ENCODE data around the gene U2AF1L4. TPM values are rescaled to one million over a fixed set of nuclear protein-coding genes. Genes with fewer than 3 reads are reported as not detected.

The U2AF1L4 gene
- total RNA-seq, 1 donor from 2014 or later, result 6.6 TPM

DNA sequence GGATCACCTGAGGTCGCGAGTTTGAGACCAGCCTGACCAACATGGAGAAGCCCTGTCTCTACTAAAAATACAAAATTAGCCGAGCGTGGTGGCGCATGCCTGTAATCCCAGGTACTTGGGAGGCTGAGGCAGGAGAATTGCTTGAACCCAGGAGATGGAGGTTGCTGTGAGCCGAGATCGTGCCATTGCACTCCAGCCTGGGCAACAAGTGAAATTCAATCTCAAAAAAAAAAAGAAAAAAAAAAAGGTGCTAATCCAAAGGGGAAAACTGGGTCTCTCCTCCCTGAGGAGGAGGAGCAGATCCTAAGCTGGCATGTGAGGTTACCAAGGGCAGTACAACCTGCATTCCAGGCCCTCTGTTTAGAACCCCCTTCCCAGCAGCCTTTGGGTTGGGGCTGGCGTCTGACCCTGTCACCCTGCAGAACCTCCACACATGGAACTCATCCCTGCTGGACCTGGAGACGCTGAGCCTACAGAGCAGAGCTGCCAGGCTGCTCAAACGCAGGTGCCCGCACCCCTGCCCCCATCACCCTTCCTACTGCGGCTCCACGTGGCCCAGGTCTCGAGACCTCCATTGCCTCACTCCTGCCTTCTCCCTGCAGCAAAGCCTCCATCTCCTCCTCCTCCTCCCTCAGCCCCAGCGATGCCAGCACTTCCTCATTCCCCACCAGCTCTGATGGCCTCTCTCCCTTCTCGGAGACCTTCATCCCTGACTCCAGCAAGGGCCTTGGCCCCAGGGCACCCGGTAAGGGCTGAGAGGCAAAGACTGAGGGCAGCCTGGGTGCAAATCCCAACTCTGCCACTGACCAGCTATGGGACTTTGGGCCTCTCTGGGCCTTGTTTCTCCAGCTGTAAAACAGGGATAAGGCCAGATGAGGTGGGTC is 19.5 kb upstream of the U2AF1L4 start:
- Histone ChIP-seq H3K27me3 (no peaks in the 10 kb centered on the region), H3K4me3 (no peak overlapping the region), H3K4me1 (no peaks in the 10 kb centered on the region), H3K27ac (no peak overlapping the region), H3K36me3 (peaks cover 0 to 4% of the 10 kb centered on the region in 2 donors), H3K9me3 (no peaks in the 10 kb centered on the region)
- intact Hi-C loops (cut with DNase I), result no loop called here
- TF ChIP-seq POLR2A (IDR thresholded peaks at IDR 0.05) (no peak), POLR2AphosphoS5 (IDR thresholded peaks at IDR 0.05; ENCODE audit: insufficient read depth in 1 of 2, low read depth in 1 of 2) (no peak)
- TF ChIP-seq, protein P1, sequence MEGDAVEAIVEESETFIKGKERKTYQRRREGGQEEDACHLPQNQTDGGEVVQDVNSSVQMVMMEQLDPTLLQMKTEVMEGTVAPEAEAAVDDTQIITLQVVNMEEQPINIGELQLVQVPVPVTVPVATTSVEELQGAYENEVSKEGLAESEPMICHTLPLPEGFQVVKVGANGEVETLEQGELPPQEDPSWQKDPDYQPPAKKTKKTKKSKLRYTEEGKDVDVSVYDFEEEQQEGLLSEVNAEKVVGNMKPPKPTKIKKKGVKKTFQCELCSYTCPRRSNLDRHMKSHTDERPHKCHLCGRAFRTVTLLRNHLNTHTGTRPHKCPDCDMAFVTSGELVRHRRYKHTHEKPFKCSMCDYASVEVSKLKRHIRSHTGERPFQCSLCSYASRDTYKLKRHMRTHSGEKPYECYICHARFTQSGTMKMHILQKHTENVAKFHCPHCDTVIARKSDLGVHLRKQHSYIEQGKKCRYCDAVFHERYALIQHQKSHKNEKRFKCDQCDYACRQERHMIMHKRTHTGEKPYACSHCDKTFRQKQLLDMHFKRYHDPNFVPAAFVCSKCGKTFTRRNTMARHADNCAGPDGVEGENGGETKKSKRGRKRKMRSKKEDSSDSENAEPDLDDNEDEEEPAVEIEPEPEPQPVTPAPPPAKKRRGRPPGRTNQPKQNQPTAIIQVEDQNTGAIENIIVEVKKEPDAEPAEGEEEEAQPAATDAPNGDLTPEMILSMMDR (IDR thresholded peaks at IDR 0.05), result no peak
- no peak for DNase-seq (ENCODE audit: extremely low spot score in 2 of 2)

DNA sequence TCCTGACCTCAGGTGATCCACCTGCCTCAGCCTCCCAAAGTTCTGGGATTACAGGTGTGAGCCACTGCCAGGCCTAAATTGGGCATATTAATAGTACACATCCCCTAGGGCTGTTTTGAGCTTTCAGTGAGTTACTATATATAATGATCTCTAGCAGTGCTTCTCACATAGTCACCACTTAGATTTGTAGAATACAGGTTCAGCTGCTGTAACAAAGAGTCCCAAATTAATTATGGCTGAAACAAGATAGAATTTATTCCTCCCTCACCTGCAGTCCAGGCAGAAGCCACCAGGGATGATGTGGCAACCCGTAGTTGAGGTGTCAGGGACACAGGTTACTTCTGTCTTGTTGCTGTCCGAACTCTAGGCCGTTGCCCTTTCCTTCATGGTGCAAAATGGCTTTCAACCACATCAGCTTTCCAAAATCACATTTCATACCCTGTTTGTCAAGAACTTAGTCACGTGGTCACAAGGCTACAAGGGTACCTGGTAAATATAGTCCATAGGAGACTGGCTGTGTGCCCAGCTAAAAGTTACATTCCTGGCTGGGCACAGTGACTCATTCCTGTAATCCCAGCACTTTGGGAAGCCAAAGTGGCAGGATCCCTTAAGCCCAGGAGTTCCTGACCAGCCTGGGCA is 15.6 kb upstream of the U2AF1L4 start:
- Histone ChIP-seq H3K27me3 (no peaks in the 10 kb centered on the region), H3K9me3 (no peaks in the 10 kb centered on the region), H3K36me3 (peaks cover 0 to 4% of the 10 kb centered on the region in 2 donors), H3K27ac (no peak overlapping the region), H3K4me3 (no peak overlapping the region), H3K4me1 (peaks cover 29% of the 10 kb centered on the region)
- DNase-seq (ENCODE audit: extremely low spot score in 2 of 2), result no peak
- intact Hi-C loops (cut with DNase I), result no loop called here
- TF ChIP-seq POLR2AphosphoS5 (IDR thresholded peaks at IDR 0.05; ENCODE audit: insufficient read depth in 1 of 2, low read depth in 1 of 2) (no peak), POLR2A (IDR thresholded peaks at IDR 0.05) (no peak)
- TF ChIP-seq, protein P1 (IDR thresholded peaks at IDR 0.05), result no peak

DNA sequence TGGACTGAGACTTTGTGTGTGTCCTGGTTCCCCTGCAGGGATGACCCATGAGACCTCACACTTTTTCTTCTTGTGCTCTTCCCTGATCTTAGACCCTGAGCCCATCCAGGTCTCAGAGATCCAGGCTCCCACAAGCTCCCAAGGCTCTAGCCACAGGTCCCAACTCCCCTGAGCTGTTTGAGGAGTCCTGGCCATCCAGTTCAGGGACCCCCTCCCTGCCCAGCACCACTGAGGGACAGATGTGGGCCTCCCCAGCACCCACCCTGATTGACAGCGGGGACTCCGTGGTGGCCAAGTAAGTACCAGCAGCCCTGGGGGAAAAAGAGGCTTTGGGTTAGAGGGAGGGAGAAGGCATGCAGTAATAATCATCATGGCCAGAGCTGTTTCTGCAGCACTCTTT is 14.5 kb upstream of the U2AF1L4 start:
- Histone ChIP-seq H3K9me3 (no peaks in the 10 kb centered on the region), H3K36me3 (peaks cover 0 to 4% of the 10 kb centered on the region in 2 donors), H3K27me3 (no peaks in the 10 kb centered on the region), H3K4me1 (peaks cover 38% of the 10 kb centered on the region), H3K27ac (no peak overlapping the region), H3K4me3 (no peak overlapping the region)
- no peak for DNase-seq (ENCODE audit: extremely low spot score in 2 of 2)
- intact Hi-C loops (cut with DNase I), result no loop called here
- TF ChIP-seq POLR2AphosphoS5 (IDR thresholded peaks at IDR 0.05; ENCODE audit: insufficient read depth in 1 of 2, low read depth in 1 of 2), result no peak
- TF ChIP-seq, protein P1 (IDR thresholded peaks at IDR 0.05), result no peak
- TF ChIP-seq POLR2A (IDR thresholded peaks at IDR 0.05), result no peak

DNA sequence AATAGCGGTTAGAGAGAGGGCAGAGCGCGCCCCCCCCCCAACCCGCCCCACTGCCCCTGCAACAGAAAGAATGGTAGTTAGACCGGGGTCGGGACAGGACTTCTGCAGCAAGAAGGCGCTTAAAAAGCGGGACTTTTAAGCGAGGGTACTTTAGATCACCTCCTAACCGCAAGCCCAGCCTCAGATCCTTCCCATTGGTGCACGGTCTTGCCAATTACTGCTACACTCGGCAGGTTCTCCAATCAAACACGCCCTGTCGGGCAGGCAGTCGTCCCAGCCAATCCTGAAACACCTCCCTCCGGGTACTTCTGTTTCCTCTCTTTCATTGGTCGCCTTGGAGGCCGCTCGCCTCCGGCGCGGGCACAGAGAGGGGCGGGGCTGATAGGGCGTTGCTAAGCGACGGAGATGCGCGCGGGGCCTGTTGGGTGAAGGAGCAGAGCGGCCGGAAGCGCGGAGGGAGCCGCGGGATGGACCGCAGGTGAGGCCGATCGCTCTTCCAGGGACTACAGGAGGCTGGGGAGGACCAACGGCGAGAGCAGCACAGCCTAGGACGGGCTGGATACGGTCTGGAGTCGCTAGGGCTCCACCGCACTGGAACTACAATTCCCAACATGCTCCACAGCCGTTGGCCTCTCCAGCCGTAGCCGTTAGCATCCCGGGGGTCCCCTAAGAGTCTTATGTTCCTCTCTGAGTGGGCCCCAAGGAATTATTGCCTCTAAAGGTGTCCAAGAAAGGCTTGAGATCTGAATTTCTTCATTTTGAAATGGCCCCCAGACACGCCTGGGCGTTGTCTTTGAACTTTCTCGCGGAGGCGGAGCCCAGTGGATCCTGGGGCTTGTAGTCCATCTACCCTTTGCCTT is 12.8 kb upstream of the U2AF1L4 start, which contains the start of gene PROSER3:
PROSER3 (plus strand) TSS at position 428 of the 860 bp plus-strand sequence; CDS start at position 468, 40 bp downstream.
- DNase-seq (ENCODE audit: extremely low spot score in 2 of 2), result peak; percentile 99 to 100
- TF ChIP-seq POLR2A (IDR thresholded peaks at IDR 0.05) (peak in 1 of 2 donors; percentile 59), POLR2AphosphoS5 (IDR thresholded peaks at IDR 0.05; ENCODE audit: insufficient read depth in 1 of 2, low read depth in 1 of 2) (peak; percentile 82 to 90)
- TF ChIP-seq, protein P1 (IDR thresholded peaks at IDR 0.05), result no peak
- Histone ChIP-seq H3K36me3 (peaks cover 0 to 18% of the 10 kb centered on the region in 2 donors), H3K27me3 (no peaks in the 10 kb centered on the region), H3K4me1 (peaks cover 42% of the 10 kb centered on the region), H3K9me3 (no peaks in the 10 kb centered on the region), H3K27ac (peak within 1 kb of the TSS; percentile 97), H3K4me3 (peak within 1 kb of the TSS; percentile 84 to 88)
- intact Hi-C loops (cut with DNase I), result no loop called here
